Naive thymus-derived CD4-positive, alpha-beta T cell (primary cell): ENCODE data around the gene BCAT1. TPM values are rescaled to one million over a fixed set of nuclear protein-coding genes. Genes with fewer than 3 reads are reported as not detected.

Experiments used
- ATAC-seq: fragments of 150-1000 bp; cut with Tn5 transposase; 2 replicates; pipeline ENCODE4 v1.10.0; 2021; ENCODE audit warnings: mild to moderate bottlenecking, moderate library complexity
- CTCF ChIA-PET: fragments of 350-600 bp; sonication (Branson Sonifier 250); formaldehyde crosslinking; loops from one replicate; lab custom pipeline; 2021; ENCODE audit warnings: antibody characterized with exemption; lab: Charles Lee
- POLR2A ChIA-PET: fragments of 350-600 bp; sonication (Branson Sonifier 250); formaldehyde crosslinking; loops from one replicate; lab custom pipeline; 2021; ENCODE audit warnings: antibody characterized with exemption, inconsistent platforms; lab: Charles Lee
- DNase-seq, 9 donors: peaks; one replicate each; pipeline versions ENCODE4 v3.0.0 to v3.0.0-alpha.2; 2020 to 2022; ENCODE audit warnings: mixed read lengths in 1 of 9
- H3K27ac ChIP-seq: one replicate; pipeline ENCODE4 v1.7.0; 2013; ENCODE audit warnings: mild to moderate bottlenecking, low read depth, low read length, moderate library complexity
- H3K27me3 ChIP-seq, 2 donors: one replicate each; pipeline ENCODE4 v1.7.0; 2013; ENCODE audit warnings: low read length in 2 of 2, mild to moderate bottlenecking in 2 of 2, moderate library complexity in 2 of 2; ENCODE audit not compliant: control insufficient read depth in 2 of 2, insufficient read depth in 2 of 2
- H3K36me3 ChIP-seq, 3 experiments: 1 replicate in 2 of 3; 2 replicates in 1 of 3; pipeline ENCODE4 v1.7.0; 2013; ENCODE audit warnings: low read length in 3 of 3, mild to moderate bottlenecking in 3 of 3, moderate library complexity in 1 of 3; ENCODE audit not compliant: insufficient read depth in 3 of 3, control insufficient read depth in 2 of 3
- H3K4me1 ChIP-seq, 2 donors: one replicate each; pipeline ENCODE4 v1.7.0; 2013; ENCODE audit warnings: low read length in 2 of 2, mild to moderate bottlenecking in 2 of 2, moderate library complexity in 1 of 2; ENCODE audit not compliant: control insufficient read depth in 2 of 2, insufficient read depth in 2 of 2
- H3K4me3 ChIP-seq: 2 replicates; pipeline ENCODE4 v1.7.0; 2013; ENCODE audit warnings: mild to moderate bottlenecking, low read length
- H3K9me3 ChIP-seq, 3 experiments: 1 replicate in 2 of 3; 2 replicates in 1 of 3; pipeline ENCODE4 v1.7.0; 2013; ENCODE audit warnings: low read length in 3 of 3; ENCODE audit not compliant: control insufficient read depth in 2 of 3
- H3K27ac Mint-ChIP-seq, 9 donors: one replicate each; pipeline ENCODE4 v1.8.0; 2020 to 2022; ENCODE audit warnings: mixed read lengths in 9 of 9, mild to moderate bottlenecking in 8 of 9, moderate library complexity in 5 of 9, inconsistent platforms in 2 of 9
- H3K27me3 Mint-ChIP-seq, 5 donors: one replicate each; pipeline ENCODE4 v1.8.0; 2021 to 2022; ENCODE audit warnings: mixed read lengths in 5 of 5, mild to moderate bottlenecking in 1 of 5
- H3K36me3 Mint-ChIP-seq, 5 donors: one replicate each; pipeline ENCODE4 v1.8.0; 2020 to 2022; ENCODE audit warnings: mixed read lengths in 5 of 5, mild to moderate bottlenecking in 3 of 5, inconsistent platforms in 1 of 5
- H3K4me1 Mint-ChIP-seq, 7 donors: one replicate each; pipeline ENCODE4 v1.8.0; 2020 to 2022; ENCODE audit warnings: mixed read lengths in 7 of 7, mild to moderate bottlenecking in 3 of 7, inconsistent platforms in 1 of 7
- H3K4me3 Mint-ChIP-seq, 10 donors: one replicate each; pipeline ENCODE4 v1.8.0; 2020 to 2022; ENCODE audit warnings: mild to moderate bottlenecking in 10 of 10, mixed read lengths in 10 of 10, moderate library complexity in 6 of 10, inconsistent platforms in 2 of 10
- H3K9me3 Mint-ChIP-seq, 11 donors: one replicate each; pipeline ENCODE4 v1.8.0; 2020 to 2022; ENCODE audit warnings: mixed read lengths in 11 of 11, mild to moderate bottlenecking in 4 of 11, inconsistent platforms in 1 of 11, moderate library complexity in 1 of 11
- intact Hi-C, 2 donors: fragments of 100-400 bp; cut with micrococcal nuclease; formaldehyde crosslinking; loops; one replicate each; pipeline ENCODE4 v1.15.1; 2023
- polyA plus RNA-seq, 2 donors: library from polyadenylated mRNA; unstranded; fragments of 300-500 nt; fragmentation: Illumina TruSeq; gene quantifications; one replicate each; pipeline ENCODE4 v1.2.3, GENCODE V29; 2021
- total RNA-seq, 6 experiments: library from RNA in 5 of 6; stranded (reverse) in 5 of 6; gene quantifications; 1 replicate in 5 of 6; 2 replicates in 1 of 6; pipeline ENCODE4 v1.2.3 and lab custom pipeline; 2021 to 2026

Gene BCAT1
- total and polyA plus RNA-seq, 7 experiments from 2014 or later = 0.70 to 29.3 (median 1.1) TPM

DNA sequence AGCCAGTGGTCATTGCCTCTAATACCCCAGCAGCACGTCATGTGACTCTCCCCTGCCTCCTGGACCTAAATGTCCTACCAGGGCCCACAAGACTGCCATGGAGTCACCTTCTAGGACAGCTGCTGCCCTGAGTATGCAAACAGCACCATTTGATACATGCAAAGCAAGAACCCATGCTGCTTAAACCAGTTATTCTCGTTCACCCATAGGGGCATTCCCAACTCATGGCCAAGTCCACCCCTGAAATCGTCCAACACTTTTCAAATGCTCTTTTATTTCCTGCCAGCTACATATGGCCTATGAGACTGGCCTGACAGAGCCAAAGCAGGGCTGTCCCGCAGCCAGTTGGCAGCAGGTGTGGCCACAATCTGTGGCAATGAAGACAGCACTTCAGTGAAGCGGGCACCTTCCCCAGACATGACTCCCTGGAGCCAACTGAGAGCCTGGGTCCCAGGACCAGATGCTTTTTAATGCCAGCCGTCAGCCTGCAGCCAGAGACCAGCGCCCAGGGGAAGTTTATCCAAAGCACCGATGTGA, 99.9 kb downstream of the BCAT1 start:
- Histone ChIP-seq H3K9me3 (no peaks in the 10 kb centered on the region), H3K4me1 (peaks cover 0 to 4% of the 10 kb centered on the region in 2 donors), H3K27me3 (no peaks in the 10 kb centered on the region), H3K27ac (no peak overlapping the region), H3K4me3 (no peak overlapping the region), H3K36me3 (no peaks in the 10 kb centered on the region)
- intact Hi-C loops = no loop called here
- ChIA-PET POLR2A (no interaction called here), CTCF (no interaction called here)
- Mint-ChIP-seq H3K27me3 (peaks cover 4 to 17% (median 8%) of the 10 kb centered on the region in 5 donors), H3K36me3 (peaks cover 0 to 5% (median 0%) of the 10 kb centered on the region in 5 donors), H3K4me1 (peaks cover 0 to 12% (median 0%) of the 10 kb centered on the region in 7 donors), H3K9me3 (no peaks in the 10 kb centered on the region), H3K27ac (no peak overlapping the region), H3K4me3 (no peak overlapping the region)
- ATAC-seq = no peak
- DNase-seq = no peak

DNA sequence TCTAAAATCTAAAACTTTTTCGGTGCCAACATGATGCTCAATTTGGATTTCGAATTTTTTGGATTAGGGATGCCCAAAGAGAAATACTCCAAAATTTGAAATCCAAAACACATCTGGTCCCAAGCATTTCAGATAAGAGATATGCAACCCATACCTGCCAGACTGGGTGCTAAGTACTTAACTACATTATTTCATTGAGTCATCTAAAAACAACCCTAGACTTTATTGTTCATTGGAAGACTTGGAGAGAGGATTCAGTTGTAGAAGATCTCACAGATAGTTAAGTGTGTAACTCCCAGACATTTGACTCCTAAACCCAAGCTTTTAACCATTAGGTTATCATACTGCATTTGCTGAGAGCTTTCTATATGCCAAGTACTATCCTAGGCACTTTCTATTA, 102.2 kb downstream of the BCAT1 start:
- Histone ChIP-seq H3K9me3 (no peaks in the 10 kb centered on the region), H3K27me3 (no peaks in the 10 kb centered on the region), H3K4me3 (no peak overlapping the region), H3K27ac (no peak overlapping the region), H3K36me3 (no peaks in the 10 kb centered on the region), H3K4me1 (peaks cover 0 to 4% of the 10 kb centered on the region in 2 donors)
- no peak for DNase-seq
- Mint-ChIP-seq H3K4me3 (no peak overlapping the region), H3K9me3 (no peaks in the 10 kb centered on the region), H3K4me1 (peaks cover 0 to 9% (median 0%) of the 10 kb centered on the region in 7 donors), H3K27me3 (peaks cover 4 to 19% (median 8%) of the 10 kb centered on the region in 5 donors), H3K27ac (no peak overlapping the region), H3K36me3 (peaks cover 0 to 2% (median 0%) of the 10 kb centered on the region in 5 donors)
- POLR2A ChIA-PET = no interaction called here
- intact Hi-C loops = no loop called here
- no peak for ATAC-seq
- CTCF ChIA-PET = no interaction called here

DNA sequence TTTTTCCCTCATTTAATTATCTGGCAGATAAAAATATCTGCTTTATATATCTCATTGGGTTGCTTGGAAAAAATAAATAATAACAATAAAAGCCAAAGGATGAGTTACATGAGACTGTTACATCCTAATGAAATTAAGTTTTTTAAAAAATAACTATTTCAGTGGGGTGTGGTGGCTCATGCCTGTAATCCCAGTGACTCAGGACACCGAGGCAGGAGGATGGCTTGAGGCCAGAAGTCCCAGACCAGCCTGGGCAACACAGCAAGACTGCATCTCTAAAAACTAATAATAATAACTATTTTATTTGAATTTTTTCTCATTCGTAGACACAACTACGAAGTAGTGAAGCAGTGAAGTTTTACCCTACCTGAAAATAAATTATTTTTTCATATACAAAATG, 103.3 kb downstream of the BCAT1 start:
- intact Hi-C loops = no loop called here
- peaks cover 0 to 3% (median 0%) of the 10 kb centered on the region in 5 donors for H3K36me3 Mint-ChIP-seq
- CTCF ChIA-PET = no interaction called here

GRCh38 chr12:24840046-24840800, 108.7 kb downstream of the BCAT1 start:
- Mint-ChIP-seq H3K27ac (peak overlapping the region in 1 of 9 donors; percentile 68), H3K36me3 (peaks cover 0 to 4% (median 0%) of the 10 kb centered on the region in 5 donors), H3K27me3 (peaks cover 0 to 22% (median 15%) of the 10 kb centered on the region in 5 donors), H3K4me3 (peak overlapping the region in 1 of 10 donors; percentile 41), H3K9me3 (no peaks in the 10 kb centered on the region), H3K4me1 (peaks cover 0 to 33% (median 0%) of the 10 kb centered on the region in 7 donors)
- ChIA-PET POLR2A (no interaction called here), CTCF (no interaction called here)
- intact Hi-C loops = no loop called here
- no peaks in the 10 kb centered on the region for H3K9me3 ChIP-seq
- no peak overlapping the region for H3K27ac ChIP-seq
- H3K4me3 ChIP-seq = no peak overlapping the region
- H3K27me3 ChIP-seq = no peaks in the 10 kb centered on the region
- no peaks in the 10 kb centered on the region for H3K4me1 ChIP-seq
- ATAC-seq (no peak), DNase-seq (peak in 1 of 9 donors; percentile 36)
- no peaks in the 10 kb centered on the region for H3K36me3 ChIP-seq

More for the DNA sequence above, 103.3 kb downstream of the BCAT1 start:
- DNase-seq = no peak
- ATAC-seq = no peak
- Histone ChIP-seq H3K4me3 (no peak overlapping the region), H3K4me1 (peaks cover 0 to 4% of the 10 kb centered on the region in 2 donors), H3K36me3 (no peaks in the 10 kb centered on the region), H3K9me3 (no peaks in the 10 kb centered on the region), H3K27ac (no peak overlapping the region), H3K27me3 (no peaks in the 10 kb centered on the region)
- POLR2A ChIA-PET = interaction anchor here (0.6 kb wide), 1 partner anchor 454 kb away, joined by 3 read pairs; no protein-coding TSS in a partner anchor
- Mint-ChIP-seq H3K27ac (no peak overlapping the region), H3K4me3 (no peak overlapping the region), H3K9me3 (no peaks in the 10 kb centered on the region), H3K4me1 (peaks cover 0 to 9% (median 0%) of the 10 kb centered on the region in 7 donors), H3K27me3 (peaks cover 0 to 19% (median 12%) of the 10 kb centered on the region in 5 donors)

DNA sequence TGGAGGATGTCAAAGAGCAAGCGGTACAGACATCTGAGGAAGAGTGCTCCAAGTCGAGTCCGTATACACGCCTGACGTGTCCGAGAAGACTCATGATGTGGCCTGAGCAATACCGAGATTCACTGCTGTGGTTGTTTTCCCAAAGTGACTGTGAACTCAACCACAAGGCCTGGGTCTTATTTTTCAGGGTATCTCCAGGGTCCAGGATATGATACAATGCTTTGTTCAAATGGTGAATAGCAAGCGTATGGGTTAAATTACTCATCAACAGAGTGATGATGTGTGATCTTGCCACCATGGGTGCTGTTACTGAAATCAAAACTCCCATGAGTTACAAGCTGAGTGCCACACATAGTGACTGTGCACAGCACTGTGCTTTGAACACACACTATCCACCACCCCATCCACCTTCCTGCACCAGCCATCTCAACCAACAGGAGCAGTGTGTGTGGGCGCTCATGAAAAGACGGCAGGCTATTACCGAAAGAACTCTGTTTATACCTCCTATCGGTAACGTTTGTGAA, 109.6 kb downstream of the BCAT1 start:
- Histone ChIP-seq H3K4me3 (no peak overlapping the region), H3K9me3 (no peaks in the 10 kb centered on the region), H3K27ac (no peak overlapping the region), H3K4me1 (no peaks in the 10 kb centered on the region), H3K36me3 (no peaks in the 10 kb centered on the region), H3K27me3 (no peaks in the 10 kb centered on the region)
- intact Hi-C loops = loop anchor here (1.0 to 10.0 kb wide), 9 partner anchors 17 to 1982 kb away; a partner anchor contains a TSS
- peaks cover 0 to 22% (median 15%) of the 10 kb centered on the region in 5 donors for H3K27me3 Mint-ChIP-seq
- no peaks in the 10 kb centered on the region for H3K9me3 Mint-ChIP-seq
- H3K36me3 Mint-ChIP-seq = peaks cover 0 to 4% (median 0%) of the 10 kb centered on the region in 5 donors
- peak in 1 of 9 donors; percentile 70 for DNase-seq
- H3K4me1 Mint-ChIP-seq = peaks cover 0 to 33% (median 0%) of the 10 kb centered on the region in 7 donors
- peak overlapping the region in 5 of 10 donors; percentile 0 to 61 (median 30) for H3K4me3 Mint-ChIP-seq
- CTCF ChIA-PET = no interaction called here
- peak overlapping the region in 1 of 9 donors; percentile 46 for H3K27ac Mint-ChIP-seq
- POLR2A ChIA-PET = no interaction called here
- ATAC-seq = peak; percentile 51

- H3K36me3 ChIP-seq = no peaks in the 10 kb centered on the region
- ChIA-PET POLR2A (no interaction called here), CTCF (no interaction called here)
- H3K4me1 Mint-ChIP-seq = peaks cover 0 to 33% (median 0%) of the 10 kb centered on the region in 7 donors
- ATAC-seq = peak; percentile 61
- peak overlapping the region in 1 of 10 donors; percentile 61 for H3K4me3 Mint-ChIP-seq
- DNase-seq = peak in 1 of 9 donors; percentile 28
- no peaks in the 10 kb centered on the region for H3K9me3 Mint-ChIP-seq
- H3K4me3 ChIP-seq = no peak overlapping the region
- H3K27ac ChIP-seq = no peak overlapping the region
- intact Hi-C loops = loop anchor here (2.0 to 10.0 kb wide), 7 partner anchors 16 to 1981 kb away; a partner anchor contains a TSS
- H3K4me1 ChIP-seq = no peaks in the 10 kb centered on the region
- H3K27me3 ChIP-seq = no peaks in the 10 kb centered on the region
- H3K36me3 Mint-ChIP-seq = peaks cover 0 to 4% (median 0%) of the 10 kb centered on the region in 5 donors
- peaks cover 0 to 22% (median 15%) of the 10 kb centered on the region in 5 donors for H3K27me3 Mint-ChIP-seq
- peak overlapping the region in 1 of 9 donors; percentile 46 for H3K27ac Mint-ChIP-seq
- no peaks in the 10 kb centered on the region for H3K9me3 ChIP-seq
Measured at GRCh38 chr12:24838531-24838950, 110.4 kb downstream of the BCAT1 start.
